Right lobe of liver (tissue), 6 donors: ENCODE measurements around the gene PES1. TPM values are rescaled to one million over a fixed set of nuclear protein-coding genes. Genes with fewer than 3 reads are reported as not detected.

Experiments used
- ATAC-seq, 4 donors: fragments of 200-7000 bp; cut with Tn5 transposase; one replicate each; pipeline ENCODE4 v1.9.1; 2020; ENCODE audit warnings: mild to moderate bottlenecking in 4 of 4, moderate library complexity in 4 of 4
- DNase-seq, 3 donors: peaks; one replicate each; pipeline ENCODE4 v3.0.0-alpha.2; 2020
- H3K27ac ChIP-seq, 3 donors: fragments of 200-600 bp; one replicate each; pipeline ENCODE4 v1.8.0; 2022
- H3K27me3 ChIP-seq, 2 donors: fragments of 200-600 bp; one replicate each; pipeline ENCODE4 v1.8.0; 2022
- H3K36me3 ChIP-seq, 4 donors: fragments of 200-600 bp; sonication (generic) in 1 of 4; one replicate each; pipeline versions ENCODE4 v1.5.1 to v1.8.0; 2017 to 2022; ENCODE audit warnings: control low read depth in 1 of 4
- H3K4me1 ChIP-seq, 4 donors: fragments of 200-600 bp; sonication (generic) in 1 of 4; one replicate each; pipeline versions ENCODE4 v1.5.1 to v1.8.0; 2017 to 2022; ENCODE audit warnings: control low read depth in 1 of 4
- H3K4me3 ChIP-seq, 3 donors: fragments of 200-600 bp; one replicate each; pipeline ENCODE4 v1.8.0; 2022
- H3K9me3 ChIP-seq, 4 donors: fragments of 200-600 bp; sonication (generic) in 1 of 4; one replicate each; pipeline versions ENCODE4 v1.5.1 to v1.8.0; 2017 to 2022; ENCODE audit warnings: control low read depth in 1 of 4
- CTCF ChIP-seq, 4 donors: fragments of 200-600 bp in 3 of 4; fragments of 450-650 bp in 1 of 4; IDR thresholded peaks; one replicate each; pipeline versions ENCODE4 v1.5.1 to v1.8.0; 2016 to 2022; ENCODE audit warnings: antibody characterized with exemption in 4 of 4, mild to moderate bottlenecking in 2 of 4
- POLR2A ChIP-seq: fragments of 450-650 bp; IDR thresholded peaks from one replicate; pipeline ENCODE4 v1.6.1; 2017; ENCODE audit warnings: antibody characterized with exemption, mild to moderate bottlenecking
- WGBS: methylation state at CpG from one replicate; pipeline ENCODE4 v1.1.6; 2018; ENCODE audit warnings: low coverage, low lambda C conversion rate; ENCODE audit not compliant: insufficient coverage; ENCODE audit errors: missing lambda C conversion rate; 5-methylcytosine and 5-hydroxymethylcytosine counted together
- intact Hi-C, 2 donors: fragments of 100-400 bp; cut with DNase I; formaldehyde crosslinking; loops; one replicate each; pipeline versions ENCODE4 v1.11.2 to v1.14.1; 2022
- long read RNA-seq: library from polyadenylated mRNA; unstranded; transcript quantifications from one replicate; pipeline ENCODE4 v2.0.0, GENCODE V29; 2019
- total RNA-seq, 6 experiments: library from RNA; depleted of rRNA in 2 of 6; stranded (reverse); fragments of >200 nt in 2 of 6; fragmentation: NEBNext Ultra II Directional in 3 of 6; extraction: Animal tissue kit (Norgen Biotek cat#: 25700) in 3 of 6; gene quantifications; one replicate each; pipeline versions ENCODE4 v1.1.0 to v1.2.4, GENCODE V29; 2016 to 2023
- donor health status: DM: no; HTN: yes; CAD: no.
- donor health status: DM: no; HTN: no; CAD: no.
- donor health status: DM: no; HTN: no; CAD: no.
- donor health status: DM: no; HTN: yes; CAD: no.
- donor health status: DM: no; HTN: yes; CAD: no.

The PES1 gene
- total RNA-seq, result 10 to 100 TPM; 21.9 to 35.7 (median 31.4) TPM
- long read RNA-seq, result 0 reads

DNA sequence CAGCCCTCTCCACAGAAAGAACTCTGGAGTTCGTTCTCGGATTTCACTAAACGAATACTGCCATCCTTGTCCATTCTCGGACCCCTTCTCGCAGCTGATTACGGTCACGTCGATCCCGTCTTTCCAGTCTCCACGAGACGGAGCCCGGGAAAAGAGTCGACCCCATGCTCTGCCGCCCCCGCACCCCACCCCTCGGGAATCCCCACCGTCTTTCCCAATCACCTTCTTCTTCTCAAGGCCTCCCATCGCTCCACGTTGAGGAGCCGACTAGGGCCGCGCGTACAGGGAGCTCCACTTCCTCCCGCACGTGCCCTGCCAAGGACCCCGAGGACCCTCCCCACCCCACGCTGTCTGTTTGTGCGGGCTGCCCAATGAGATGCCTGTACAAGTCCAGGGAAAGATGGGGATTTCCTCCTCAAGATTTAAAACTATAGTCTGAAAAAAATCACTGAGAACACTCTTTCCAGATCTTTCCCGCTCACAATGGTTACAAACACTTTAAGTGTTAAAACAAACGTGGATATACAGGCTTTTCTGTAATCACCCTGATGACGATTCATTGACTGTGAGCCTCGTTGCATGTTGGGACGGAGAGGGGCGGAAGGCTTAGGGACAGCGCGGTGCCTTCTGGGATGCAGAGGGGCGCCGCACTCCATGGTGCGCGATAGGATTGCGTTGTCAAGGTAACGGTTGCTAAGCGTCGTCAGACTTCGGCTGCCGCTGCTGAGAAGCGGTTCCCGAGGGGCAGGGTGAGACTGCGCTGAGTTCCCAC, at the start of gene PES1:
PES1 (minus strand) TSS at position 323 of the 772 bp plus-strand sequence; CDS start at position 246, 77 bp downstream.
- intact Hi-C loops, result no loop called here
- H3K4me3 ChIP-seq, result peak within 1 kb of the TSS; percentile 84 to 88 (median 85)
- H3K27ac ChIP-seq, result peak within 1 kb of the TSS; percentile 67 to 84 (median 82)
- H3K4me1 ChIP-seq, result peaks cover 0 to 14% (median 5%) of the 10 kb centered on the region in 4 donors
- H3K36me3 ChIP-seq, result peaks cover 0 to 23% (median 17%) of the 10 kb centered on the region in 4 donors
- WGBS, result 0% methylated on average over 46 of the region's 49 CpGs
- ATAC-seq (peak; percentile 98 to 99 (median 99)), DNase-seq (peak; percentile 93 to 97 (median 95))
- TF ChIP-seq POLR2A, result peak; percentile 22
- TF ChIP-seq CTCF (IDR thresholded peaks at IDR 0.05), result no peak
- H3K9me3 ChIP-seq, result no peaks in the 10 kb centered on the region
- no peaks in the 10 kb centered on the region for H3K27me3 ChIP-seq

DNA sequence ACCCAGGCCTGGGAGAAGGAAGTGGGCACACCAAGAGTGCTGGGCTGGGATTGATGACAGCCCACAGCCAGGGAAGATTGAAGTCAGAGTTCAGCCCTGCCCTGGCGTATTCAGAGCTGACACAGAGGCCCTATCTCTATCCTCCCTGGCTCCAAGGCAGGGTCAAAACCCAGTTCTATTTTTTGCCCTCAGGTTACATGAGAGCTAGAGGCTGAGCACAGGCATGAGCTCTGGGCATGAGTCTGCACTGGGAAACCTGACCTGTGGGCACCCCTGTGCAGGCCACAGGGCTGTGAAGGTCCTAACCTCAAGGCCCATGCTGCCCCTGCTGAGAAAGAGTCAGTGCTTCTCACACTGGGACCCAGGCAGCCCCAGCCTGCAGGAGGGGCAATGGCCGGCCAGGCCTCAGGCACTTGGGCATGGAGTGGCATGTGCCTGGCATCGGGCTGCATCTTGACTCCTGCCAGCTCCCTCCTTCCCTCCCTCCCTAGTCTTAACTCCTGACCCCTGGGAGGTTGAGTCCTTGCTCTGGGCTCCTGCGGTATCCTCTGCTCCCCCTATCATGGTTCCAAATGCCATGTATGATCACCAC, 49.2 kb upstream of the PES1 start:
- ATAC-seq, result peak in 1 of 4 donors; percentile 8
- H3K9me3 ChIP-seq, result no peaks in the 10 kb centered on the region
- H3K27ac ChIP-seq, result no peak overlapping the region
- H3K27me3 ChIP-seq, result no peaks in the 10 kb centered on the region
- H3K4me3 ChIP-seq, result no peak overlapping the region
- DNase-seq, result no peak
- TF ChIP-seq CTCF (IDR thresholded peaks at IDR 0.05) (no peak), POLR2A (no peak)
- no CpG with 5 or more reads among the region's 4 CpGs for WGBS
- intact Hi-C loops, result no loop called here
- peaks cover 0 to 8% (median 4%) of the 10 kb centered on the region in 4 donors for H3K4me1 ChIP-seq
- no peaks in the 10 kb centered on the region for H3K36me3 ChIP-seq

DNA sequence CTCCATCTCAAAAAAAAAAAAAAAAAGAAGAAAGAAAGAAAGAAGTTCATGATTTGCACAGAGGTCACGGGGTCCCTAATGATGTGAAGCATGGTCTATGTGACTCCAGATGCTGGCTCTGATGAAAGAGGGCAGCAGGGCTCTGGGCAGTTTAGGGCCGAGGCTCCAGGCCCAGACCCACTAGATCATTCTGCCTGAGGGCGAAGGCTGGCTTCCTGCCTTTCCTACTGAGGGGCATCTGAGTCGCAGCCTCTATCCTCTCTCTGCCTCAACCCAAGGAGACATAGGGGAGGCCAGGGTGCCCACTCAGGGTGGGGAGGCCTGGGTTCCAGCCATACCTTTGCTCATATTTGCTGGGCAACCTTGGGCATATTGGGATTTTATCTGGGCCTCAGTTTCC, 48.7 kb upstream of the PES1 start:
- ATAC-seq, result no peak
- H3K27me3 ChIP-seq, result no peaks in the 10 kb centered on the region
- no peak for DNase-seq
- H3K4me3 ChIP-seq, result no peak overlapping the region
- H3K9me3 ChIP-seq, result no peaks in the 10 kb centered on the region
- peaks cover 0 to 11% (median 4%) of the 10 kb centered on the region in 4 donors for H3K4me1 ChIP-seq
- no peaks in the 10 kb centered on the region for H3K36me3 ChIP-seq
- H3K27ac ChIP-seq, result no peak overlapping the region
- TF ChIP-seq POLR2A (no peak), CTCF (IDR thresholded peaks at IDR 0.05) (no peak)
- intact Hi-C loops, result no loop called here
- 63% methylated on average over 1 of the region's 4 CpGs for WGBS

DNA sequence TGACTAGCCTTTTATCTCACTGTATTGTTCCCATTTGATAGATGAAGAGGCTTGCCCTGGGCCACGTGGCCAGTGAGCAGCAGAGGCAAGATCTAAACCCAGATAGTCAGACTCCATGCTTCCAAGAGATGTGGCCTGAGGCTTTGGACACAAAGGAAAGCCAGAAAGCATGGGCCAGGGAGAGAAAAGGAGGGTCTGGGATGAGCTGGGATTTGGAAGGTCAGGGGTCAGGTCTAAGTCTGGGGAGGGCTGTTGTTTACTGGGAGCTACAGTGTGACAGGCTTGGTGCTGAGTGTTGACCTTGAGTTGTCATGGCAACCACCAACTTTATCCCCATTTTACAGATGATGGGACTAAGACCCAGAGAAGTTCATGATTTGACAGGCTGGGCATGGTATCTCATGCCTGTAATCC, 46.0 kb upstream of the PES1 start:
- intact Hi-C loops, result loop anchor here in 1 of 2 donors (10.0 kb wide), 1 partner anchor 117 kb away; no protein-coding TSS in a partner anchor
- 87% methylated on average over 1 of the region's 1 CpG for WGBS
- no peak for ATAC-seq

More for the DNA sequence above, 46.0 kb upstream of the PES1 start:
- no peaks in the 10 kb centered on the region for H3K36me3 ChIP-seq
- no peaks in the 10 kb centered on the region for H3K27me3 ChIP-seq
- no peaks in the 10 kb centered on the region for H3K9me3 ChIP-seq
- TF ChIP-seq POLR2A, result no peak
- TF ChIP-seq CTCF (IDR thresholded peaks at IDR 0.05), result no peak
- DNase-seq, result no peak
- no peak overlapping the region for H3K27ac ChIP-seq
- no peak overlapping the region for H3K4me3 ChIP-seq
- peaks cover 0 to 17% (median 8%) of the 10 kb centered on the region in 4 donors for H3K4me1 ChIP-seq
